T-helper 1 cell treated with Interleukin-12 subunit alpha and Interleukin-12 subunit beta and Interleukin-4 antibody, amounts not matched to agents 30 μg/mL and 1 μg/mL, for 36 hours (primary cell): ENCODE results near the gene MVB12B.
"Not testable (repeated sequence)": the region's sequence is repeated elsewhere in the genome, so short reads cannot be mapped to it uniquely, and the experiment has no call there.

ENCODE experiments used
- H3K27ac Mint-ChIP-seq: one replicate; pipeline ENCODE4 v1.8.0; 2021; ENCODE audit warnings: mild to moderate bottlenecking, mixed read lengths
- H3K27me3 Mint-ChIP-seq: one replicate; pipeline ENCODE4 v1.8.0; 2021; ENCODE audit warnings: low read depth, mixed read lengths
- H3K36me3 Mint-ChIP-seq: one replicate; pipeline ENCODE4 v1.8.0; 2021; ENCODE audit warnings: low read depth, mixed read lengths
- H3K4me1 Mint-ChIP-seq: one replicate; pipeline ENCODE4 v1.8.0; 2021; ENCODE audit warnings: low read depth, mixed read lengths
- H3K4me3 Mint-ChIP-seq: one replicate; pipeline ENCODE4 v1.8.0; 2021; ENCODE audit warnings: mild to moderate bottlenecking, moderate library complexity, mixed read lengths
- H3K9me3 Mint-ChIP-seq: one replicate; pipeline ENCODE4 v1.8.0; 2021; ENCODE audit warnings: mixed read lengths

The MVB12B gene

GRCh38 chr9:126532019-126532462 lies 205.4 kb downstream of the MVB12B start:
- Mint-ChIP-seq H3K4me1 (no peaks in the 10 kb centered on the region), H3K36me3 (no peaks in the 10 kb centered on the region), H3K27ac (no peak overlapping the region), H3K4me3 (no peak overlapping the region), H3K9me3 (no peaks in the 10 kb centered on the region), H3K27me3 (peaks cover 32% of the 10 kb centered on the region)

- Mint-ChIP-seq H3K27ac (no peak overlapping the region), H3K36me3 (no peaks in the 10 kb centered on the region), H3K27me3 (peaks cover 34% of the 10 kb centered on the region), H3K4me1 (no peaks in the 10 kb centered on the region), H3K9me3 (no peaks in the 10 kb centered on the region), H3K4me3 (no peak overlapping the region)
Measured at GRCh38 chr9:126532489-126532888, 205.9 kb downstream of the MVB12B start.

- no peaks in the 10 kb centered on the region for H3K36me3 Mint-ChIP-seq
- no peak overlapping the region for H3K4me3 Mint-ChIP-seq
- H3K9me3 Mint-ChIP-seq = no peaks in the 10 kb centered on the region
- no peak overlapping the region for H3K27ac Mint-ChIP-seq
- peaks cover 41% of the 10 kb centered on the region for H3K27me3 Mint-ChIP-seq
- no peaks in the 10 kb centered on the region for H3K4me1 Mint-ChIP-seq
Measured at GRCh38 chr9:126532951-126533925, 206.6 kb downstream of the MVB12B start.

GRCh38 chr9:126533926-126534310 lies 207.3 kb downstream of the MVB12B start:
- no peak overlapping the region for H3K27ac Mint-ChIP-seq
- H3K27me3 Mint-ChIP-seq = peaks cover 40% of the 10 kb centered on the region
- H3K36me3 Mint-ChIP-seq = no peaks in the 10 kb centered on the region
- H3K4me3 Mint-ChIP-seq = no peak overlapping the region
- no peaks in the 10 kb centered on the region for H3K4me1 Mint-ChIP-seq
- H3K9me3 Mint-ChIP-seq = no peaks in the 10 kb centered on the region

- H3K4me3 Mint-ChIP-seq = no peak overlapping the region
- no peaks in the 10 kb centered on the region for H3K9me3 Mint-ChIP-seq
- no peaks in the 10 kb centered on the region for H3K36me3 Mint-ChIP-seq
- H3K27me3 Mint-ChIP-seq = peaks cover 37% of the 10 kb centered on the region
- no peak overlapping the region for H3K27ac Mint-ChIP-seq
- H3K4me1 Mint-ChIP-seq = no peaks in the 10 kb centered on the region
Measured at GRCh38 chr9:126534431-126535186, 208.0 kb downstream of the MVB12B start.

- Mint-ChIP-seq H3K27me3 (peaks cover 32% of the 10 kb centered on the region), H3K36me3 (no peaks in the 10 kb centered on the region), H3K4me3 (no peak overlapping the region), H3K9me3 (no peaks in the 10 kb centered on the region), H3K27ac (no peak overlapping the region), H3K4me1 (no peaks in the 10 kb centered on the region)
Measured at GRCh38 chr9:126536131-126536530, 209.5 kb downstream of the MVB12B start.

- H3K4me1 Mint-ChIP-seq = no peaks in the 10 kb centered on the region
- no peak overlapping the region for H3K4me3 Mint-ChIP-seq
- H3K27ac Mint-ChIP-seq = no peak overlapping the region
- H3K27me3 Mint-ChIP-seq = peaks cover 29% of the 10 kb centered on the region
- H3K36me3 Mint-ChIP-seq = no peaks in the 10 kb centered on the region
- H3K9me3 Mint-ChIP-seq = no peaks in the 10 kb centered on the region
Measured at GRCh38 chr9:126536841-126537465, 210.3 kb downstream of the MVB12B start.

- no peaks in the 10 kb centered on the region for H3K9me3 Mint-ChIP-seq
- H3K27ac Mint-ChIP-seq = no peak overlapping the region
- H3K27me3 Mint-ChIP-seq = peaks cover 20% of the 10 kb centered on the region
- H3K36me3 Mint-ChIP-seq = no peaks in the 10 kb centered on the region
- no peak overlapping the region for H3K4me3 Mint-ChIP-seq
- H3K4me1 Mint-ChIP-seq = no peaks in the 10 kb centered on the region
Measured at GRCh38 chr9:126538550-126538949, 211.9 kb downstream of the MVB12B start.

- H3K4me1 Mint-ChIP-seq, H3K27ac Mint-ChIP-seq, H3K4me3 Mint-ChIP-seq, H3K36me3 Mint-ChIP-seq, H3K9me3 Mint-ChIP-seq: not testable (repeated sequence)
- peaks cover 17% of the 10 kb centered on the region for H3K27me3 Mint-ChIP-seq
Measured at GRCh38 chr9:126540398-126540797, 213.8 kb downstream of the MVB12B start.

GRCh38 chr9:126543490-126543889 lies 216.9 kb downstream of the MVB12B start:
- H3K4me1 Mint-ChIP-seq = no peaks in the 10 kb centered on the region
- no peak overlapping the region for H3K4me3 Mint-ChIP-seq
- no peak overlapping the region for H3K27ac Mint-ChIP-seq
- H3K9me3 Mint-ChIP-seq = no peaks in the 10 kb centered on the region
- H3K27me3 Mint-ChIP-seq = peaks cover 4% of the 10 kb centered on the region
- H3K36me3 Mint-ChIP-seq = no peaks in the 10 kb centered on the region

GRCh38 chr9:126545106-126545505 lies 218.5 kb downstream of the MVB12B start:
- H3K36me3 Mint-ChIP-seq = no peaks in the 10 kb centered on the region
- H3K4me1 Mint-ChIP-seq = no peaks in the 10 kb centered on the region
- H3K4me3 Mint-ChIP-seq = no peak overlapping the region
- no peak overlapping the region for H3K27ac Mint-ChIP-seq
- H3K27me3 Mint-ChIP-seq = no peaks in the 10 kb centered on the region
- H3K9me3 Mint-ChIP-seq = no peaks in the 10 kb centered on the region

- Mint-ChIP-seq H3K36me3 (no peaks in the 10 kb centered on the region), H3K4me3 (no peak overlapping the region), H3K9me3 (no peaks in the 10 kb centered on the region), H3K4me1 (no peaks in the 10 kb centered on the region), H3K27ac (no peak overlapping the region), H3K27me3 (no peaks in the 10 kb centered on the region)
Measured at GRCh38 chr9:126546036-126546435, 219.4 kb downstream of the MVB12B start.

GRCh38 chr9:126548312-126548711 lies 221.7 kb downstream of the MVB12B start:
- Mint-ChIP-seq H3K4me1 (no peaks in the 10 kb centered on the region), H3K9me3 (no peaks in the 10 kb centered on the region), H3K4me3 (no peak overlapping the region), H3K27me3 (no peaks in the 10 kb centered on the region), H3K27ac (no peak overlapping the region), H3K36me3 (no peaks in the 10 kb centered on the region)

GRCh38 chr9:126549246-126550006 lies 222.8 kb downstream of the MVB12B start:
- Mint-ChIP-seq H3K9me3 (no peaks in the 10 kb centered on the region), H3K36me3 (no peaks in the 10 kb centered on the region), H3K4me1 (no peaks in the 10 kb centered on the region), H3K4me3 (no peak overlapping the region), H3K27ac (no peak overlapping the region), H3K27me3 (no peaks in the 10 kb centered on the region)
